ENCODE results near the gene AASDHPPT.
A peak's percentile ranks its signal among the peaks of the same experiment; 100 is the strongest.

AASDHPPT gene

DNA sequence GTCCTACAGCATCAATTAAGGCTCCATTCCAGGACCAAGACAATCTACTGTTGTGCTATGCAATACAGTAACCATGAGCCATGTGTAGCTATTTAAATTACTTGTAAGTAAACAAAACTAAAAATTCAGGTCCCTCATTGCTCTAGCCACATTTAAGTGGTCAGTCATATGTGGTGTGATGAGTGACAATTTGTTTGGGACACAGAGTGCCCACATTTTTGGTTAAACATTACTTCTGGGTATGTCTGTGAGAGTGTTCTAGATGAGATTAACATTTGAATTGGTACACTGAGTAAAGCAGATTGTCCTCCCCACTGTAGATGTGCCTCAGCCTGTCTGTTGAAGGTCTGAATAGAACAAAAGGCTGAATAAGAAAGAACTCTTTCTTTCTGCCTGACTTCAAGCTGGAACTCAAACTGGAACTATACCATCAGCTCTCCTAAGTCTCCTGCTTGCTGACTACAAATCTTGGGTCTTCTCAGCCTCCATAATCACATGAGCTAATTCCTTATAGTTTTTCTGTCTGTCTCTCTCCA lies 16.1 kb upstream of the AASDHPPT start:
- Histone ChIP-seq H3K27me3 (ENCODE audit: insufficient read depth, low read length) (no peaks in the 10 kb centered on the region), H3K4me1 (ENCODE audit: insufficient read depth, low read length) (no peaks in the 10 kb centered on the region), H3K9ac (ENCODE audit: low read depth, low read length) (no peak overlapping the region), H3K36me3 (ENCODE audit: insufficient read depth, low read depth, low read length) (no peaks in the 10 kb centered on the region), H3K9me3 (ENCODE audit: insufficient read depth, low read depth, low read length) (no peaks in the 10 kb centered on the region), H3K4me3 (ENCODE audit: low read length) (no peak overlapping the region), H3K27ac (ENCODE audit: low read length) (no peak overlapping the region)

DNA sequence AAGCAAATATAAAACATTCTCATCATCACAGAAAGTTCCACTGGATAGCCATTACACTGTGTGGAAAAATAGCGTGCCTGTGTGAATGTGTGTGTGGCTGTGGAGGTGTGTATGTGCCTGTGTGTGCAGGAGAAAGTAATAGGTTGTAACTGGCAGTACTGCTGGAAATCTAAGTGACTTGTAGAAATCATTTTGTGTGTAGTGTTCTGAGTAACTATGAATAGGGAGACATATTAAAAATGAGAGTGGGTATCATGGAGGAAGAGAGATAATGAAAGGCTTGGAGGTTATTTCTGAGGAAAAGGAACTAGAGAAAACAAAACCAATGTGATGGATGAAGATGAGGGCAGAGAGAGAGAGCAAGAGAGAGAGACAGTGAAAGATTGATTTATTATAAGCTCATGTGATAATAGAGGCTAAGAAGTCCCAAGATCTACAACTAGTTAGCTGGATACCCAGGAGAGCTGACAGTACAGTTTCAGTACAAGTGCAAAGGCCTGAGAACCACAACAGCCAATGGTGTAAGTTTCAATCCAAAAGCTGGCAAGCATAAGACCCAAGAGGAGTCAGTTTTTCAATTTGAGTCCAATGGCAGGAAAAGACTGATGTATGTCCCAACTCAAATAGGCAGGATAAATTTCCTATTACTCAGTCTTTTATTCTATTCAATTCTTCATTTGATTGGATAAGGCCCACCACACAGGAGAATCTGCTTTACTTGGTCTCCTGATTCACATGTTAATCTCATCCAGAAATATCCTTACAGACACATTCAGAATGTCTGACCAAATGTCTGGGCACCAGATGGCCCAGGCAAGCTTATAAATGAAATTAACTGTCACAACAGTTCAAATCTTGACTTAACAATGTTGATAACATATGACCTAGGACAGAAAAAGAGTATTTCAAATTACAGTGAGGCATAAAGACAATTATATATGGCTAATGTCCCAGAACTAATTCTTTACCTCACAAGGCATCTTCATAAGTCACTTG lies 15.2 kb upstream of the AASDHPPT start:
- H3K27ac ChIP-seq (ENCODE audit: low read length): no peak overlapping the region
- no peaks in the 10 kb centered on the region for H3K4me1 ChIP-seq (ENCODE audit: insufficient read depth, low read length)
- no peaks in the 10 kb centered on the region for H3K9me3 ChIP-seq (ENCODE audit: insufficient read depth, low read depth, low read length)
- H3K4me3 ChIP-seq (ENCODE audit: low read length): no peak overlapping the region
- H3K9ac ChIP-seq (ENCODE audit: low read depth, low read length): no peak overlapping the region
- no peaks in the 10 kb centered on the region for H3K27me3 ChIP-seq (ENCODE audit: insufficient read depth, low read length)
- H3K36me3 ChIP-seq (ENCODE audit: insufficient read depth, low read depth, low read length): no peaks in the 10 kb centered on the region

DNA sequence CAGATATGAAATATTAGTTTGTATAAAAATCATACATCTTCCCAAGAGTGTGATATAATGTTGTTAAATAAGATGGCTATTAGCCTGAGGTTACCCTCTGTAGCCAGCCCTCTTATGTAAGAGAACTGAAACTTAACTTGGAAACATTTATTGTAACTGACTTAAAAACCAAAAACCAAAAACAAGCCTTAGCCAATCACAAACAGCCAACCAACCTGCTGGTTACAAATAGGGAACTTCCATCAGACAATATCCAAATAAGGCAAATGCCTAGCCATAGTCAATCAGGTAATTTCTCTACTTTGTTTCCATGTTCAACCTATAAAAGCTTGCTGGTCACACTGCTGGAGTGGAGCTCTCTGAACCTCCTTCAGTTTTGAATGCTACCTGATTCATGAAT lies 14.5 kb upstream of the AASDHPPT start:
- no peaks in the 10 kb centered on the region for H3K27me3 ChIP-seq (ENCODE audit: insufficient read depth, low read length)
- H3K4me3 ChIP-seq (ENCODE audit: low read length): no peak overlapping the region
- H3K9me3 ChIP-seq (ENCODE audit: insufficient read depth, low read depth, low read length): no peaks in the 10 kb centered on the region
- no peaks in the 10 kb centered on the region for H3K36me3 ChIP-seq (ENCODE audit: insufficient read depth, low read depth, low read length)
- H3K27ac ChIP-seq (ENCODE audit: low read length): no peak overlapping the region
- H3K4me1 ChIP-seq (ENCODE audit: insufficient read depth, low read length): no peaks in the 10 kb centered on the region
- no peak overlapping the region for H3K9ac ChIP-seq (ENCODE audit: low read depth, low read length)

DNA sequence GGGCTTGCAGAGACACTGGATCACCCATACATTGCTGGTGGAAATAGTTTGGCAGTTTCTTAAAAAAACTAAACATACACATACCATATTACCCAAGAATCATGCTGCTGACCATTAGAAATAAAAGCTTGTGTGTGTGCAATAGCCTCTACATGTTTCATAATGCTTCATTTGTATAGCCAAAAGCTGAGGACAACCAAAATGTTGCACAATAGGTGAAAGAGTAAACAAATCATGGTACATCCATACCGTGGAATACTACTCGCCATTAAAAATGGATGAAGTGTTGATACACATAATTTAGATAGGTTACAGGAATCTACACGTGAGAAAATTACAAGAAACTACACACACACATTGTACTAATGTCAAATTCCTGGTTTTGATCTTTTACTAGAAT lies 6.9 kb upstream of the AASDHPPT start:
- Histone ChIP-seq H3K27ac (ENCODE audit: low read length) (no peak overlapping the region), H3K36me3 (ENCODE audit: insufficient read depth, low read depth, low read length) (no peaks in the 10 kb centered on the region), H3K4me3 (ENCODE audit: low read length) (no peak overlapping the region), H3K27me3 (ENCODE audit: insufficient read depth, low read length) (no peaks in the 10 kb centered on the region), H3K4me1 (ENCODE audit: insufficient read depth, low read length) (peaks cover under 1% of the 10 kb centered on the region; the same call in 1 of the 2 replicates), H3K9me3 (ENCODE audit: insufficient read depth, low read depth, low read length) (no peaks in the 10 kb centered on the region), H3K9ac (ENCODE audit: low read depth, low read length) (no peak overlapping the region)

DNA sequence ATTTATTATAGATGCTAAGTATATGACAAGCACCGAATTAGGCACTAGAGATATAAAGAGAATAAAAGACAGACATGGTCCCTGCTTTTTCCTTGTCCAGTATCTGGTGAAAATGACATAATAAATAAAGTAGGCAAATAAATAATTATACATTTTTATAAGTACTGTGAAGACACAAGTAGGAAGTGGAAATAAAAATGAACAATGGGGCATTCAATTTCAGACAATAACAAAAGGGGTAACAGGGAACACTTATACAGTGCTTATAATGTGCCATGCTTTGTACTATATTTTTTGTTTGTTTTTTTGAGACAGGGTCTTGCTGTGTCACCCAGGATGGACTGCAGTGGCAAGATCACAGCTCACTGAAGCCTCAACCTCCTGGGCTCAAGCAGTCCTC lies 4.7 kb upstream of the AASDHPPT start:
- Histone ChIP-seq H3K4me3 (ENCODE audit: low read length) (no peak overlapping the region), H3K9me3 (ENCODE audit: insufficient read depth, low read depth, low read length) (no peaks in the 10 kb centered on the region), H3K4me1 (ENCODE audit: insufficient read depth, low read length) (peaks cover 7% of the 10 kb centered on the region; the same call in 1 of the 2 replicates), H3K9ac (ENCODE audit: low read depth, low read length) (no peak overlapping the region), H3K36me3 (ENCODE audit: insufficient read depth, low read depth, low read length) (no peaks in the 10 kb centered on the region), H3K27me3 (ENCODE audit: insufficient read depth, low read length) (no peaks in the 10 kb centered on the region), H3K27ac (ENCODE audit: low read length) (no peak overlapping the region)

DNA sequence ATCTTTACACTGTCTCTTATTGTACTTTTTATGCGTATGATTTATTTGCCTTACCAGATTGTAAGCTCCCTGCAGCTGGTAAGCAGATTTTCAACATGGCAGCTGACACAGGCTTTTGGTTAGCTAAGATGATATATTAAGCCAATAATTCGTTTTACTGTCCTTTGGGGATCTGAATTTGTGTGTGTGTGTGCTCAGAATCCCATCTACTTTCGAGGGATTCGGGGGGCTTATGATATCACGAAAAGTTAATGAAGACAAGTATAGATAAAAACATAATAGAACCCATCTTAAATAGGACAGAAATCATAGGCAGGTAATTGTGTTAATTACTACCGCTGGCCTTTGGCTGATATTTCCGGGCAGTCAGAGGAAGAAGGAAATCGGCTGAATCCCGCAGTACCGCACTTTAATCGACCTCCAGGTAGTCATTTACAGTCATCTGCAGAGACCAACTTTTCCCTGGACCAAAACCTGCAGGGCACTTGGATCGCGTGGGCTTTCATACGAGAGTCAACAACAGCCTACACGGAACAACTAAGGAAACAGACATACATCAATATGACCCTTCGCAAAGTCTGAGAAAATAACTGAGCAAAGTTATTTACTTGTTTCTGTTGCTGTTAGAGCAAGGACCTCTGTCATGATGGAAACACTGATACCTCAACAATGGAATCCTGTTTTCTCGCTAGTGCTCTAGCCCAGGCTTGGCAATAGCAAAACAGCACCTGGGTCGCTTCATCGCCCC lies 1.1 kb upstream of the AASDHPPT start:
- H3K9ac ChIP-seq (ENCODE audit: low read depth, low read length): peak overlapping the region; percentile 89; the same call in 1 of the 2 replicates
- no peaks in the 10 kb centered on the region for H3K27me3 ChIP-seq (ENCODE audit: insufficient read depth, low read length)
- peaks cover 21% of the 10 kb centered on the region for H3K36me3 ChIP-seq (ENCODE audit: insufficient read depth, low read depth, low read length)
- peaks cover 14% of the 10 kb centered on the region; the same call in 1 of the 2 replicates for H3K4me1 ChIP-seq (ENCODE audit: insufficient read depth, low read length)
- peak overlapping the region; percentile 97 for H3K27ac ChIP-seq (ENCODE audit: low read length)
- H3K9me3 ChIP-seq (ENCODE audit: insufficient read depth, low read depth, low read length): no peaks in the 10 kb centered on the region
- H3K4me3 ChIP-seq (ENCODE audit: low read length): peak overlapping the region; percentile 90

DNA sequence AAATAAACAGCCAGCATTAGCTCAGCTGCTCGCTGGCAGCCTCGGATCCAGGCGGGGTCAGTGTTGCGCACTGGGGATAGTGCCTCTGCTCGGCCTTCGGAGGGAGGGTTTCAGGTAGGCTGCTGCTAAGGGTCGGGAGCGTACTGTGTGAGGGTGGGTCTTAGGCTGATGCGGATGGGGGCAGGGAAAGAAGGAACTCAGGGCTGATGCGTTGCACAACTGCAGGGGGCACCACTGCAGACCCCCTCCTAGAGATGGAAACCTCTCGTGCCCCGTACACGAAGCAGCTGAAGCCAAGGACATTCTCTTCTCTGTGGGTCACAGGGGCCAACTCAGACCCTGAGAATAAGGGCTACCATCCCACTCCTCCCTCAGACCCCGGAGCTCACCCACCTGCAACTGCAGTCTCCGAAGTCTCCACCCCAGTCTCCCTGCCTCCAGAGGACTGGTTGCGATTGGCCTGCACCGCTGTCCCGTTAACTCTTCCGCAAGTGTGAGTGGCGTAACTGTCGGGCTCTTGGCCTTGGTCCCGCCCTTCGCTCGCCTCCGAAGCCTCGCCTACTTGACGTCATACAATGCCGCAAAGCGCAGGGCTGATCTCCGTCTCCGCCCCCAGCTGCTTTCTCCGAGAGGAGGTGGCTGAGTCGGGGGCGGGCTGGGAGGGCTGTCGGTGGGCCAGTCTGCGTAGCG lies 398 bp upstream of the AASDHPPT start, which contains the start of gene KBTBD3:
Gene KBTBD3, minus strand, starts transcription at position 429 of the 690 bp plus-strand sequence. CDS start 18,250 bp downstream, outside the sequence.
- H3K9ac ChIP-seq (ENCODE audit: low read depth, low read length): peak within 1 kb of the TSS; percentile 98
- H3K36me3 ChIP-seq (ENCODE audit: insufficient read depth, low read depth, low read length): peaks cover 26% of the 10 kb centered on the region
- peak within 1 kb of the TSS; percentile 97 for H3K27ac ChIP-seq (ENCODE audit: low read length)
- H3K9me3 ChIP-seq (ENCODE audit: insufficient read depth, low read depth, low read length): no peaks in the 10 kb centered on the region
- H3K4me1 ChIP-seq (ENCODE audit: insufficient read depth, low read length): peaks cover 14% of the 10 kb centered on the region; the same call in 1 of the 2 replicates
- peak within 1 kb of the TSS; percentile 90 for H3K4me3 ChIP-seq (ENCODE audit: low read length)
- H3K27me3 ChIP-seq (ENCODE audit: insufficient read depth, low read length): no peaks in the 10 kb centered on the region

DNA sequence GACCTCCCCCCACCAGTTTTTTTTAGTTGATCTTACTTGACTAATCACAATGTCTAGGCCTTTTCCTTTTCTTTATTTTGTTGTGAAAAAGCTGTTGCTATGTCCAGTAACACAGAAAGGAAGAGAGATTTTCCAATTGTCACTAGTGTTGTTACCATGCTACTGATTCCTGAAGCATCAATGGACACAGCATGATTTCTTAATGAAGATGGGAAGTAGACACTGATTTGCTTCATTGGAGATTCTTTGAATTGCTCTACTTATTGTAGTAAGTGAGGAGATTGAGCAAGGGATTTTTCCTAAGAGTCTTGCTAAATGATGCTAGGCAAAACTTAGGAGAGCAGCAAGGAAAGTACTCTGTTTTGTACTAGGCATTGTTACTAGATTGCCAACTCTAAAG lies 4.6 kb downstream of the AASDHPPT start:
- no peak overlapping the region for H3K4me3 ChIP-seq (ENCODE audit: low read length)
- no peaks in the 10 kb centered on the region for H3K9me3 ChIP-seq (ENCODE audit: insufficient read depth, low read depth, low read length)
- H3K4me1 ChIP-seq (ENCODE audit: insufficient read depth, low read length): peaks cover 7% of the 10 kb centered on the region; the same call in 1 of the 2 replicates
- no peak overlapping the region for H3K27ac ChIP-seq (ENCODE audit: low read length)
- peaks cover 68% of the 10 kb centered on the region for H3K36me3 ChIP-seq (ENCODE audit: insufficient read depth, low read depth, low read length)
- H3K27me3 ChIP-seq (ENCODE audit: insufficient read depth, low read length): no peaks in the 10 kb centered on the region
- H3K9ac ChIP-seq (ENCODE audit: low read depth, low read length): no peak overlapping the region

DNA sequence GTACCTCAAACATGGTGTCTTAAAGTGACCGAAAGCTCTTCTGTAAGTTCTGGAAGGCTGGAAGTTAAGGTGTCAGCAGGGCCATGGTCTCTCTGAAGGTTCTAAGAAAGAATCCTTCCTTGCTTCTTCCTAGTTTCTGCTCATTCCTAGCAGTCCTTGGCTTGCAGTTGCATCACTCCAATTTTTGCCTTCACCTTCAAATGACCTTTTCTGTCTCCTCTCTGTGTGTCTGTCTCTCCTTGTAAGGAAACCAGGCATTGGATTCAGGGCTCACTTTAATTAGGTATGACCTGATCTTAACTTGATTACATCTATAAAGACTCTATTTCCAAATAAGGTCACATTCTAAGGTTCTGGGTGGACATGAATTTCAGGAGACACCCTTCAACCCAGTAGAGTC lies 8.7 kb downstream of the AASDHPPT start:
- Histone ChIP-seq H3K9ac (ENCODE audit: low read depth, low read length) (no peak overlapping the region; the same call in 1 of the 2 replicates), H3K36me3 (ENCODE audit: insufficient read depth, low read depth, low read length) (peaks cover 76% of the 10 kb centered on the region), H3K4me1 (ENCODE audit: insufficient read depth, low read length) (no peaks in the 10 kb centered on the region), H3K4me3 (ENCODE audit: low read length) (no peak overlapping the region), H3K27ac (ENCODE audit: low read length) (no peak overlapping the region), H3K27me3 (ENCODE audit: insufficient read depth, low read length) (no peaks in the 10 kb centered on the region), H3K9me3 (ENCODE audit: insufficient read depth, low read depth, low read length) (no peaks in the 10 kb centered on the region)

DNA sequence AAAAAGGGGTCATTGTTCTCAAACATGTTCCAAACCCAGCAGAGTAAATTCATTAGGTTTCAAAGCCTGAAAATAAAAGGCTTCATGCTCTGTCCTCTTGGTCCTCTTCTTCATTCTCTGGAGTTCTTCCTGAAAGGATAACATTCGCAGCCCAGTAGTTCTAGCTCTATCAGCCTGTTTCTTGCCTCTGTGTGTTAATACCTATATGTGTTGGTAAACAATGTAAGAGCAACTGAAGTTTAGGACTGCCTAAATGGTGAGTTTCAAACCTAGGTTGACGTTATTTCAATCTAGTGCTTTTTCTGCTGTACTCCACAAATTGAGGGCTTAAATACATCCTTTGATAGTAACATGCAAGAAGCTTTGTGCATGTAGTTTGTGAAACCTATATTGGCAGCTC lies 9.4 kb downstream of the AASDHPPT start:
- Histone ChIP-seq H3K27ac (ENCODE audit: low read length) (no peak overlapping the region), H3K9ac (ENCODE audit: low read depth, low read length) (no peak overlapping the region), H3K4me1 (ENCODE audit: insufficient read depth, low read length) (no peaks in the 10 kb centered on the region), H3K27me3 (ENCODE audit: insufficient read depth, low read length) (no peaks in the 10 kb centered on the region), H3K9me3 (ENCODE audit: insufficient read depth, low read depth, low read length) (no peaks in the 10 kb centered on the region), H3K36me3 (ENCODE audit: insufficient read depth, low read depth, low read length) (peaks cover 78% of the 10 kb centered on the region), H3K4me3 (ENCODE audit: low read length) (no peak overlapping the region)

DNA sequence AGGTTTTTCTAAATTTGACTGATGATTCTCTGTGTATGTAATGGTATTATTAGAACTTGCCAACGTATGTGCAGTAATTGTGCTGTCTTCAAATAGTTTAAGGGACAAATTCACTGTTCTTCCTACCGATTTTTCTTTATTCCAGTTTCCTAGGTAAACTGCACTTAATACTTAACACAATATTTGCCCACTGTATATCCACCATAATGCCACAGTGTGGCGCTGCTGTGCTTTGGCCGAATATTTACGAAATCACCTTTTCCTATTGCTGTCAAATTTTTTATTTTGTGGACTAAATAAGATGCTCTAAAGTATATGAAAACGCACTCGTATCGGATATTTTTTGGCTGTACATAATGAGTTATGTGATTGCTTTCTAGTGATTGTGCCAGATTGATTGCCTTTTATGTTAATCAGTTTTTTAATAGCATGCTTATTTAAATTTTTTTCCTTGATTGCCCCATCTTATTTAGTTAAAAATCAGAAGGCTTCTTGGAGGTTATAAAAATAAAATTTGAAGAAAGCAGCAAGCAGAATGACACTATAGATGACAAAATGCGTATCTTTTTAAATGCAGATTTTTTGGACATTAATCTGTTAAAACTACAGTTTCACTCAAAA lies 10.5 kb downstream of the AASDHPPT start:
- H3K4me3 ChIP-seq (ENCODE audit: low read length): no peak overlapping the region
- no peak overlapping the region for H3K9ac ChIP-seq (ENCODE audit: low read depth, low read length)
- no peaks in the 10 kb centered on the region for H3K27me3 ChIP-seq (ENCODE audit: insufficient read depth, low read length)
- no peak overlapping the region for H3K27ac ChIP-seq (ENCODE audit: low read length)
- no peaks in the 10 kb centered on the region for H3K9me3 ChIP-seq (ENCODE audit: insufficient read depth, low read depth, low read length)
- peaks cover 78% of the 10 kb centered on the region for H3K36me3 ChIP-seq (ENCODE audit: insufficient read depth, low read depth, low read length)
- H3K4me1 ChIP-seq (ENCODE audit: insufficient read depth, low read length): no peaks in the 10 kb centered on the region

Measured in iPS-20b (cell line).